HL-60 (cell line): ENCODE results near the gene UPF2.

ENCODE experiments used
- DNase-seq, 2 experiments: peaks; one replicate each; pipeline ENCODE4 v3.0.0-alpha.2; 2010 to 2020; ENCODE audit warnings: low read depth in 1 of 2, low spot score in 1 of 2
- H3K27ac ChIP-seq: fragments of 250-450 bp; sonication (Bioruptor Pico); replicated peaks from 2 replicates; pipeline ENCODE4 v1.5.1; 2020; ENCODE audit warnings: mild to moderate bottlenecking, moderate library complexity
- H3K27me3 ChIP-seq: fragments of 250-450 bp; sonication (Bioruptor Pico); 2 replicates; pipeline ENCODE4 v1.5.1; 2021; ENCODE audit warnings: mild to moderate bottlenecking, moderate library complexity; ENCODE audit not compliant: insufficient read depth, poor library complexity, severe bottlenecking
- H3K4me3 ChIP-seq: replicated peaks from 2 replicates; pipeline ENCODE4 v1.5.1; 2011; ENCODE audit warnings: mild to moderate bottlenecking, control low read depth, low read length; ENCODE audit not compliant: insufficient read depth
- GABPA ChIP-seq: IDR thresholded peaks from 2 replicates; pipeline ENCODE4 v1.6.1; 2012; ENCODE audit warnings: low read depth
- POLR2AphosphoS5 ChIP-seq: IDR thresholded peaks from 2 replicates; pipeline ENCODE4 v1.6.1; 2012; ENCODE audit warnings: low read depth
- REST ChIP-seq: IDR thresholded peaks from 2 replicates; pipeline ENCODE4 v1.6.1; 2012; ENCODE audit warnings: low read depth; ENCODE audit not compliant: insufficient replicate concordance
- SPI1 ChIP-seq: IDR thresholded peaks from 2 replicates; pipeline ENCODE4 v1.6.1; 2012; ENCODE audit warnings: low read depth, mild to moderate bottlenecking, borderline replicate concordance
- TF ChIP-seq, protein P1 (sequence below): IDR thresholded peaks from one replicate; pipeline ENCODE4 v1.5.1; 2011; ENCODE audit warnings: low read length, control low read depth, inconsistent platforms; ENCODE audit not compliant: insufficient read depth

Gene UPF2

GRCh38 chr10:12027539-12027938 is 15.1 kb downstream of the UPF2 start:
- H3K27me3 ChIP-seq, result no peaks in the 10 kb centered on the region
- no peak overlapping the region for H3K4me3 ChIP-seq
- TF ChIP-seq GABPA, result no peak
- TF ChIP-seq POLR2AphosphoS5, result no peak
- no peak for TF ChIP-seq REST
- TF ChIP-seq SPI1, result no peak
- TF ChIP-seq, protein P1, sequence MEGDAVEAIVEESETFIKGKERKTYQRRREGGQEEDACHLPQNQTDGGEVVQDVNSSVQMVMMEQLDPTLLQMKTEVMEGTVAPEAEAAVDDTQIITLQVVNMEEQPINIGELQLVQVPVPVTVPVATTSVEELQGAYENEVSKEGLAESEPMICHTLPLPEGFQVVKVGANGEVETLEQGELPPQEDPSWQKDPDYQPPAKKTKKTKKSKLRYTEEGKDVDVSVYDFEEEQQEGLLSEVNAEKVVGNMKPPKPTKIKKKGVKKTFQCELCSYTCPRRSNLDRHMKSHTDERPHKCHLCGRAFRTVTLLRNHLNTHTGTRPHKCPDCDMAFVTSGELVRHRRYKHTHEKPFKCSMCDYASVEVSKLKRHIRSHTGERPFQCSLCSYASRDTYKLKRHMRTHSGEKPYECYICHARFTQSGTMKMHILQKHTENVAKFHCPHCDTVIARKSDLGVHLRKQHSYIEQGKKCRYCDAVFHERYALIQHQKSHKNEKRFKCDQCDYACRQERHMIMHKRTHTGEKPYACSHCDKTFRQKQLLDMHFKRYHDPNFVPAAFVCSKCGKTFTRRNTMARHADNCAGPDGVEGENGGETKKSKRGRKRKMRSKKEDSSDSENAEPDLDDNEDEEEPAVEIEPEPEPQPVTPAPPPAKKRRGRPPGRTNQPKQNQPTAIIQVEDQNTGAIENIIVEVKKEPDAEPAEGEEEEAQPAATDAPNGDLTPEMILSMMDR, result no peak
- H3K27ac ChIP-seq, result no peak overlapping the region
- DNase-seq, result no peak

DNA sequence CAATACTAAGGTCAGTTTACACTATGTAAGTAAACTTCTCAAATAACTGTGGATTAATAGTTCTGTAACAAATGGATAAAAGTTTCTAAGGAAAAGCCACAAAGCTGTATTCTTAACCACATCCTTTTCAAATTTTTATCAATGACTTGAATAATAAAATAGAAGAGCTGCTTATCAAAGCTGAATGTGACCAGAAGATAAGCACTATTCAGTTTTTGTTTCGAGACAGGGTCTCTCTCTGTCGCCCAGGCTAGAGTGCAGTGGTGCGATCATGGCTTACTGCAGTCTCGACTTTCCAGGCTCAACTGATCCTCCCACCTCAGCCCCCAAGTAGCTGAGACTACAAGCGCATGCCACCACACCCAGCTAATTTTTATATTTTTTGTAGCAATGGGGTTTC is 17.0 kb downstream of the UPF2 start:
- TF ChIP-seq GABPA, result no peak
- TF ChIP-seq, protein P1, result no peak
- no peak for TF ChIP-seq REST
- no peak for TF ChIP-seq POLR2AphosphoS5
- no peak for TF ChIP-seq SPI1
- Histone ChIP-seq H3K27ac (no peak overlapping the region), H3K4me3 (no peak overlapping the region), H3K27me3 (no peaks in the 10 kb centered on the region)
- DNase-seq, result no peak

DNA sequence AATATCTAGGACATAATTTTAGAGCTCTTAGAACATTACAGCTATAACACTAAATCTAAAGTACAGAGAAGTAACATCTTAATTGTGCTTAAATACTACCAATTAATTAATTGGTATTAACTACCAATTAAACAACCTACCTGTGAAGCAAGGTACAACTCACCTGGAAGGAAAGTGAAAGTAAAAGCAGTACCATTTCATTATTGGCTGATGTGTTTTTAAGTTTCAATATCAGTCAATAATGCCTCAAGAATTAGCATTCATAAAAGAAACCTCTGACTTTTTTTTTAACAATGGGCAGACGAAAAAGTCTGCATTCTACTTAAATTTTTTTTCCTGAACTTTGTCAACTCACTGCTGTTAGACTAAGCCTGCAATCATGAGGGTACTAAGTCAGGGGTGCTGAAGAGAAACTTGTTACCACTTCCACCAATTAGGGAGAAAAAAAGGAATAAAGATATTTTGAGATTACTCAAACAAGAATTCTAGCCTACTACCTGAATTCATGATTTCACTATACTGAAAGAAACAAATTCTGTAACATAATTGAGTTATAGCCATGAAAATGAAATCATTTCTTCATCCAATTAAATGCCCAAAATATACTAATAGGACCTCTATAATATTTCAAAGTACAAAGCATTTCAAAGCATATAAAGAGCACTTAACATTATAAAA is 19.9 kb downstream of the UPF2 start:
- DNase-seq, result no peak
- TF ChIP-seq SPI1 (no peak), GABPA (no peak), REST (no peak), POLR2AphosphoS5 (no peak)
- TF ChIP-seq, protein P1, result no peak
- Histone ChIP-seq H3K4me3 (no peak overlapping the region), H3K27me3 (no peaks in the 10 kb centered on the region), H3K27ac (no peak overlapping the region)
